GM21737 (cell line): Measurements from ENCODE around the gene FREM3.
A peak's percentile ranks its signal among the peaks of the same experiment; 100 is the strongest.
"Not testable (repeated sequence)": the region's sequence is repeated elsewhere in the genome, so short reads cannot be mapped to it uniquely, and the experiment has no call there.

Experiments
- ATAC-seq: cut with Tn5 transposase; IDR thresholded peaks from one replicate; pipeline ENCODE4 v1.9.1; 2021; ENCODE audit warnings: mild to moderate bottlenecking, moderate library complexity; ENCODE audit not compliant: unreplicated experiment

The FREM3 gene

GRCh38 chr4:143586080-143586479, 114.4 kb downstream of the FREM3 start:
- ATAC-seq = no peak

GRCh38 chr4:143585548-143585947, 114.9 kb downstream of the FREM3 start:
- no peak for ATAC-seq

- no peak for ATAC-seq
These were observed 119.0 kb downstream of the FREM3 start for GRCh38 chr4:143581331-143581946.

GRCh38 chr4:143575331-143575730, 125.1 kb downstream of the FREM3 start:
- ATAC-seq = no peak

GRCh38 chr4:143564472-143564871, 136.0 kb downstream of the FREM3 start:
- ATAC-seq = no peak

GRCh38 chr4:143559757-143560147, 140.7 kb downstream of the FREM3 start:
- peak; percentile 1 for ATAC-seq

GRCh38 chr4:143558823-143559756, 141.4 kb downstream of the FREM3 start:
- ATAC-seq = peak; percentile 85

GRCh38 chr4:143558286-143558685, 142.2 kb downstream of the FREM3 start:
- no peak for ATAC-seq

GRCh38 chr4:143555676-143556075, 144.8 kb downstream of the FREM3 start:
- ATAC-seq = no peak

- ATAC-seq = peak; percentile 69
These were observed 145.5 kb downstream of the FREM3 start for GRCh38 chr4:143554728-143555597.

GRCh38 chr4:143549928-143550327, 150.5 kb downstream of the FREM3 start:
- ATAC-seq = no peak

GRCh38 chr4:143539670-143540023, 160.8 kb downstream of the FREM3 start:
- ATAC-seq = no peak

GRCh38 chr4:143538979-143539669, 161.4 kb downstream of the FREM3 start:
- ATAC-seq = no peak

GRCh38 chr4:143531788-143532491, 168.5 kb downstream of the FREM3 start:
- ATAC-seq = no peak

- no peak for ATAC-seq
These were observed 169.1 kb downstream of the FREM3 start for GRCh38 chr4:143531380-143531779.

GRCh38 chr4:143528046-143528445, 172.4 kb downstream of the FREM3 start:
- not testable (repeated sequence) for ATAC-seq
